GM10266 (cell line): ENCODE results near the gene SPP2.

Experiments used
- DNase-seq: peaks from one replicate; pipeline ENCODE4 v3.0.0; 2012; ENCODE audit errors: extremely low spot score
- CTCF ChIP-seq: IDR thresholded peaks from 2 replicates; pipeline ENCODE4 v1.5.1; 2012; ENCODE audit warnings: mild to moderate bottlenecking, low read depth; ENCODE audit not compliant: control insufficient read depth, insufficient read depth; ENCODE audit errors: missing control alignments

Gene SPP2

GRCh38 chr2:234102112-234102511, 51.6 kb downstream of the SPP2 start:
- no peak for DNase-seq
- TF ChIP-seq CTCF, result no peak

DNA sequence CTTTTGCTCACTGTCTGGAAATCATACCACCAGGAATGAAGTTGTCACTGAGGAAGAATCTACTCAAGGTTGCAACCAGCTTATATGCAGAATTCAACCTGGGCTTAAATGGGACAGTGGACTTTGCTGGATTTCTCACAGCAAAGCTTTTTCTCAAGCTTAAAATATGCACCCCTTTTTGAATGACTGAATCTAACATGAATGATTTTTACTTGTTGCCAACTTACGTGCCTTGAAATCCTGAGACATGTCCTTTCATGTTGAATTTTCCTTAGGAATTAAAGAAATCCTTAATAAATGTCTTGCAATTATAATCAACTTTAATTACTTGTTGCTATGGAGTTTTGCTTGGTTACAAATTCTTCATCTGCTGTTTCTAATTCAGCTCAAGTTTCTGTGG, 57.4 kb downstream of the SPP2 start:
- TF ChIP-seq CTCF, result no peak
- DNase-seq, result no peak

GRCh38 chr2:234109321-234109720, 58.8 kb downstream of the SPP2 start:
- TF ChIP-seq CTCF, result no peak
- DNase-seq, result no peak

GRCh38 chr2:234110219-234110618, 59.7 kb downstream of the SPP2 start:
- TF ChIP-seq CTCF, result no peak
- DNase-seq, result no peak

- DNase-seq, result no peak
These were observed 61.0 kb downstream of the SPP2 start for GRCh38 chr2:234111523-234111922.

GRCh38 chr2:234116010-234116409, 65.5 kb downstream of the SPP2 start:
- DNase-seq, result no peak
- TF ChIP-seq CTCF, result no peak

More at GRCh38 chr2:234111523-234111922, 61.0 kb downstream of the SPP2 start:
- TF ChIP-seq CTCF, result no peak

DNA sequence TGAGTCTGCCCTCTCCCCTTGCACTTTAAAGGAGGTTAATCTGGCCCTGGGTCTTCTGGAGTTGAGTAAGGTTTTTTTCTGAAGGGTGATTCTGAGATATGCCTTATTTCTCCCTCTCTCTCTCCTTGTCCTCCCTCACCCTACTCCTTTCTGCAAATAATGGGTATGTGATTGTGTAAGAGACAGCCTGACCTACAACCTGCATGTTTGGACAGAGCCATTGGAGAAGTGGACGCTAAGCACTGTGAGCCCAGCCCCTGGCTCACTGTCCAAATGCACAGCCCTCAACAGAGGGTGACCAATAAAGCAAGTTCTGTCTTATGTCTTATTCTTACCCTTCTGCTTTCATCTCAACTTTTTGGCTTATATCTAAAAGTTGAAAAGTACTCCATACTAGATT, 71.5 kb downstream of the SPP2 start:
- no peak for TF ChIP-seq CTCF
- DNase-seq, result no peak
